CD4-positive, alpha-beta T cell treated with Interleukin-17A for 1 hour (primary cell): ENCODE measurements around the gene ITSN2.
"Not testable (repeated sequence)": the region's sequence is repeated elsewhere in the genome, so short reads cannot be mapped to it uniquely, and the experiment has no call there.

Experiments used
- DNase-seq: peaks from one replicate; pipeline ENCODE4 v3.0.0-alpha.2; 2020

ITSN2 gene

DNA sequence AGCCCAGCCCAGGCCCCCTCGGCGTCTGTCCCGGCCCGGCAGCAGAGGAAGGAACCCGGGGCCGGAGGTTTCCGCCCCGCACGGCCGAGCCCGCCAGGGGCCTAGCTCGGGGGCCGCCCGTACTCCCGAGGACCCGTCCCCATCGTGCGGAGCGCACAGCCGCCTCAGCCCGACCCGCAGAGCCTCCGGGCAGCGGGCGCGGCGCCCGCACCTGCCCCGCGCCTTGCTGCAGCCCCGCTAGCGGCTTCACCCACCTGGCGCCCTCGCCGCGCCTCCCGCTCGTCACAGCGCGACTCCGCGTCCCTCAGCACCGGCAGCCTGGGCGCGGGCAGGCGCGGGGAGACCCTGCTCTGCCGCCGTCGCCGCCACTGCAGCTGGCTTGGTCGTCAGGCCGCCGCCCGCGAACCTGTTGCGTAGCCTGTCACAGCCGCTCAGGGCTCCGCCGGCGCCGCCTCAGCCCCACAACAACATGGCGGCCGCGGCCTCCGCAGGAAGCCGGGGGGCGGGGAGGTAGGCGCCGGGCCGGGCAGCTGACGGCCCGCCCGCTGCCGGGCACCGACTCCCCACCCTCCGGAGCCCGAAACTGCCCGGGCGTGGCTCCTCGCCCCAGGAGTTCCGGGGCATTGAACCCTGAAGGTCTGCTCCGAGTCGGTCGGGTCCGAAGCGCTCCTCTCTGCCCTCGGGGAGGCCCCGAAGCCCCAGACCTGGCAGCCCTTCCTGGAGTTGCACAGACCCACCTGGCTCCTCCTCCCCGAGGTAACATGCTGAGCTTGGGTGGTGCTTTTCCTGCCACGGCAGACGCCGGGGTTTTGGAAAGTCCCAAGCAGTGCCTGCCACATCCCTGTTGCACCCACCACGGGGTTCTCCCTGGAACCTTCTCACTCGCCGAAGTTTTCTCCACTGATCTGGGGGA lies at the start of gene ITSN2:
Gene ITSN2, minus strand, starts transcription at position 487 of the 913 bp plus-strand sequence. CDS start 32,454 bp downstream, outside the sequence.
- DNase-seq = peak; percentile 88

DNA sequence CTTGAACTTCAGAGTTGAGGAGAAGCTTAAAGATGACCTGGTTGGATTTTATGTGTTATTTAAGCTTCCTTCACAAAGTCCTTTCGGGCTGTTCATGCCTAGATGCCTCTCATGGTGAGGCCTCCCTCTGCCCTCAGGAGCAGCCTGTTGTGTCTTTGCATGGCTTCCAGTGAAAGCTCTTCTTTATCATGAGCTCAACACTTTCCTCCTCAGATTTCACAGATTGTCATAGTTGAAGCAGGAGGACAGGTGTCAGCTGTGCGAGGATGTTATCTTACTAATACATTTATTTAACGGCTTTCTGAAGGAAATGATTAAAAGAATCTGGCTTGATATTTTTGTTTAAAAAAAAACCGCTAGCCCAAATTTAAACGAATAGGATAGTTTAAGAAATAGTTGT lies 48.8 kb upstream of the ITSN2 start:
- DNase-seq = no peak

DNA sequence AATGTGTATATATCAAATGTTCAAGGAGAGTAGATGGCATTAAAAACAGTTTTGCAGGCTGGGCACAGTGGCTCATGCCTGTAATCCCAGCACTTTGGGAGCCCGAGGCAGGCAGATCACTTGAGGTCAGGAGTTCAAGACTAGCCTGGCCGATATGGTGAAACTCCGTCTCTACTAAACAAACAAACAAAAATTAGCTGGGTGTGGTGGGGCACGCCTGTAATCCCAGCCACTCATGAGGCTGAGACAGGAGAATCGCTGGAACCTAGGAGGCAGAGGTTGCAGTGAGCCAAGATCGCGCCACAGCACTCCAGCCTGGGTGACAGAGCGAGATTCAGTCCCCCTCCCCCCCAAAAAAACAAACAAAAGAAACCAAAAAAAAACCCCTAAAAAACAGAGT lies 48.4 kb upstream of the ITSN2 start:
- DNase-seq = not testable (repeated sequence)

DNA sequence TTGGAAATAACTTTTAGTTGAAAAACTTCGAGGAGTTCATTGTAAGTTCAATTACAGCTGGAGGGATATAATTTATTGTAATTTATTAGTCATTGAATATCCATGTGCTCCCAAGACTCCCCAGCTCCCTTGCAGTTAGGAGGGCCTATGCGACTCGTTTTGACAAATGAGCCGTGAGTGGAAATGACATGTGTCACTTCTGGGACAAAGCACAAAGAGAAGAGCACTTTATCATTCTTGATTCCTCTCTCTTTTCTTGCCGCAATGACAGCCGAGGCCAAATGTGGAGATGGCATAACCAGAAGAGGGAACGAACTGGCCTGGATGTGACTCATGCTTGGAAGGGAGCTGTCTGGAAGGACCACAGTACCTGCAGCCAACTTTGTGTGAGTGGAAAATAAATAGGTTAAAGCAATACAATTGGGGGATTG lies 44.2 kb upstream of the ITSN2 start:
- DNase-seq = no peak

DNA sequence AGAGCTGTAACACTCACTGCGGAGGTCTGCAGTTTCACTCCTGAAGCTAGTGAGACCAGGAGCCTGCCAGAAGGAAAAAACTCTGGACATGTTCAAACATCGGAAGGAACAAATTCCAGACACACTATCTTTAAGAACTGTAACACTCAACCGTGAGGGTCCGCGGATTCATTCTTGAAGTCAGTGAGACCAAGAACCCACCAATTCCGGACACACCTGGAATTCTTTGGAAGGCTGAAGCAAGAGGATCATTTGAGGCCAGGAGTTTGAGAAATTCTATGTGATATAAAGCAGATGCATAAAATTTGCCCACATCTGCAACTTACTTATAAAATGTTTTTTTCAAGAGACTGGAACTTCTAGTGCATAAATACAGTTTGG lies 43.5 kb upstream of the ITSN2 start:
- no peak for DNase-seq

DNA sequence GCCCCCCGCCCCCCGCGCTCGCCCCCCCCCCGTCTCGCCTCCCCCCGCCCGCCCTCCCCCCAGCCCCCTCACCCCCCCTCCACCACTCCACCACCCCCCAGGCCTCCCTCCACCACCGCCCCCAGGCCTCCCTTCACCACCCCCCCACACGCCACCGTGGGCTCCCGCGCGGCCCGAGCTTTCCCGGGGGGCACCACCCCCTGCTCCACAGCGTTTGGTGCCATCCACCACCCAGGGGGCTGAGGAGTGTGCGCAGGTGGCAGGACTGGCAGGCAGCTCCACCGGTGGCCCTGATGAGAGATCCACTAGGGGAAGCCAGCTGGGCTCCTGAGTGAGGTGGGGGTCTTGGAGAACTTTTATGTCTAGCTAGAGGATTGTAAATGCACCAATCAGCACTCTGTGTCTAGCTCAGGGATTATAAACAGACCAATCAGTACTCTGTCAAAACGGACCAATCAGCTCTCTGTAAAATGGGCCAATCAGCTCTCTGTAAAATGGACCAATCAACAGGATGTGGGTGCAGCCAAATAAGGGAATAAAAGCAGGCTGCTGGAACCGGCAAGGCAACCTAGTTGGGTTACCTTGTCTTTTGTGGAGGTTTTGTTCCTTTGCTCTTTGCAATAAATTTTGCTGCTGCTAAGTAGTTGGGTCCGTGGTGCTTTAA lies 43.0 kb upstream of the ITSN2 start:
- DNase-seq = peak; percentile 15

DNA sequence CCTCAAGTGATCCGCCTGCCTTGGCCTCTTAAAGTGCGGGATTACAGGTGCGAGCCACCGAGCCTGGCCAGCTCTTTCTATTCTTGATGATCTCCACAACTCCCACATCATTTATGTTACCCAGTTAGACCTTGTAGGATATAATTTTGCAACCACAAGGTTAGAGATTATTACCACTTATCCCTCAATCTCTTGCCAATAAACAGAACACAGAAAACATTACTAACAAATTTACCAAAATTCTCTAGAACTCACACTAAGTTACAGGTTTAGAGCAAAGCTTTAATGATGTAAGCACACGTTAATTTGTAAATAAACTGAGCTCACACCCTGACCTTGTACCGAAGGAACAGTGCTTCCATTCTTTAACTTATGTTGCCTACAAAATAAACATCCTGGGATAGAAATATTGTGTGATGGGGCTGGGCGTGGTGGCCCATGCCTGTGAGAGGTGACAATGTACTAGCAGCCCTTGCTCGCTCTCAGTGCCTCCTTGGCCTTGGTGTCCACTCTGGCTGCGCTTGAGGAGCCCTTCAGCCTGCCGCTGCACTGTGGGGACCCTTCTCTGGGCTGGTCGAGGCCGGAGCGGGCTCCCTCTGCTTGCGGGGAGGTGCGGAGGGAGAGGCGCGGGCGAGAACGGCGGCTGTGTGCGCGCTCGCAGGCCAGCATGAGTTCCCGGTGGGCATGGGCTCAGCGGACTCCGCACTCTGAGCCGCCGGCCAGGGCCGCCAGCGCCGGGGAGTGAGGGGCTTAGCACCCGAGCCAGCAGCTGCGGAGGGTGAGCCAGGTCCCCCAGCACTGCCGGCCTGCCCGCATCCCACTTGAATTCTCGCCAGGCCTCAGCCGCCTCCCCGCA lies 42.1 kb upstream of the ITSN2 start:
- no peak for DNase-seq

DNA sequence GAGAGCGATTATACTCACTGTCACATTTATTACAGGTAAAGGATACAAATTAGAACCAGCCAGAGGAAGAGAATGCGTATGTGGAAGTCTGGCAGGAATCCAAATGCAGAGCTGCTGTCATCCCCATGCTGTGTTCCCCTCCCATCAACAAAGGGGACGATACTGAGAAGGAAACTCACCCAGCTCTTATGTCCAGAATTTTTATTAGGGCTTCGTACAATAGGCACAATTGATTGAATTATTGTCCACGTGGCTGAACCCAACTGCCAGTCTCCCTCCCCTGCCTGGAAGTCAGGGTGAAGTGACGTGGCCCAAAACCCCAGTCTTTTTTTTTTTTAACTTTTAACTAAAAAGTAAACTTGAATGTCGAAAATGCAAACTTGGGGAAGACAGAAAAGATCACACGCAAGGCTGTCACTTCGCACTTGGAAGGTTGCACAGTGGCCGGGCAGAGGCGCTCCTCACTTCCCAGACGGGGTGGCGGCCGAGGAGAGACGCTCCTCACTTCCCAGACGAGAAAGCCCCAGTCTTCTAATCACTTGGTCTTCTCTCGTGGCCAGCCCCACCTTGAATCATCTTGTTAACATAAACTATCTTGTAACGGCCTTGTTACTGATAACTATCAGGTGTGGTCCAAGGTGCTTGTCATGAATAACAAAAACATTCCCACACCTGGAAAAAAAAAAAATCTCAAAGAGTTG lies 40.0 kb upstream of the ITSN2 start:
- no peak for DNase-seq

DNA sequence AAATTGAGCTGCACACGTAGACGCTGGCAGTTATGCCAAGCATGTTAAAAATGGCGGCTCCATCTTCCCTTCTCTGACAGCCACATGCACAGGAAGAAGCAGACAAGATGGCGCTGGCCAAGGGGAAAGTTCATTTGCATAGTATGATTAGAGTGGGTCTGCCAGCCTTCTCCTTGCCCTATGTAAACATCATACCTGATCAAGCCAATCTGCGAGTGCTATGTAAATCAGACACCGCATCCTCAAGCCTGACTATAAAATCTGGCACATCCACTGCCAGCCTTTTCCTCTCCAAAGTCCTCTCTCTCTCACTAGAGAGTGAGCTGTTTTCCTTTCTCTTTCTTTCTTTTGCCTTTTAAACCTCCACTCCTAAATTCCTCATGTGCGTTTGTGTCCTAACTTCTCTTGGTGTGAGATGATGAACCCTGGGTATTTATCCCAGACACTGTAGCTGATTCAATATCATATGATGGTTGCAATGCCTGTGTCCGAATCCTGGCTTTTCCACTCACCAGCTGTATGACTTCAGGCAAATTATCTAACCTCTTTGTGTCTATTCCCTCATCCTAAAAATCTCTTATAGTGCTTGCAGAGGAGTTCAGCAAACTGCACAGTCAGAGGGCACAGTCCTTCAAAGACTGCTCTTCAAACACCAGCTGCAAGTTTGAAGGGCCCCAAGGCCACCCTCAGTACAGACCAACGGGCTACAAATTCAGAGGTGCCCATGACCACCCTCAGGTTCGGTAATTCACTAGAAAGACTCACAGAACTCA lies 39.3 kb upstream of the ITSN2 start:
- no peak for DNase-seq

DNA sequence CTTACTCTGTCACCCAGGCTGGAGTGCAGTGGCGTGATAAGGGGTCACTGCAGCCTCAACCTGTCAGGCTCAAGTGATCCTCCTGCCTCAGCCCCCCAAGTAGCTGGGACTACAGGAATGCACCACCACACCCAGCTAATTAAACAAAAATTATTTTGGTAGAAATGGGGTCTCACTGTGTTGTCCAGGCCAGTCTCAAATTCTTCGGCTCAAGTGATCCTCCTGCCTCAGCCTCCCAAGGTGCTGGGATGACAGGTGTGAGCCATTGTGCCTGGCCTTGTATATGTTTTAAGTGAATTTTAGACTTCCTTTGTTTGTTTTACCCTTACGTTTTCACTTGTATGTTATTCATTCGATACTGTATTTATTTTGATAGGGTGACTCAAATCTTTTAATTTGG lies 34.7 kb upstream of the ITSN2 start:
- no peak for DNase-seq

DNA sequence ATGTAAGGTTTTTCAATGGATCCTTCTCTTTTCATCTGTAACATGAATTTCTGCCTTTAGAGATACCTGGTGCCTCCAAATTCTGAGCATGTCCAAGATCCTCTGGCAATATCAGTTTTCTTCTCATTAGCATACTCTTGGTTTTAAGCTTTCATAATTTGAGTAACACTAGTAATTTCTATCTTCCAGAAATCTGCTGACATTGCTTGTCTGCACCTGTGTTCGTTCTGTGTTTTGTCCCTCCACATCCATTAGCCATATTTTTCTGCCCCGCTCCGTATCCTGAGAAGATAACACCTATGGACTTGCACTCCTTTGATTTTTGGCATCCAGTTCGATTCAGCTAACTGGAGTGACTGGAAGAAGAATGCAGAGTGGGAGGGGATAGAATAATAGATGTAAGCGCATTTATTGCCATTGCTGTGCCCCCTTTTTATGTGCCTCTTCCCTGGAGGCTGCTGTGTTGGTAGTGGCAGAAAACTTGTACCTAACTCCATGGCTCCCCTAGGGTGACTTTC lies 32.3 kb upstream of the ITSN2 start:
- DNase-seq = no peak

DNA sequence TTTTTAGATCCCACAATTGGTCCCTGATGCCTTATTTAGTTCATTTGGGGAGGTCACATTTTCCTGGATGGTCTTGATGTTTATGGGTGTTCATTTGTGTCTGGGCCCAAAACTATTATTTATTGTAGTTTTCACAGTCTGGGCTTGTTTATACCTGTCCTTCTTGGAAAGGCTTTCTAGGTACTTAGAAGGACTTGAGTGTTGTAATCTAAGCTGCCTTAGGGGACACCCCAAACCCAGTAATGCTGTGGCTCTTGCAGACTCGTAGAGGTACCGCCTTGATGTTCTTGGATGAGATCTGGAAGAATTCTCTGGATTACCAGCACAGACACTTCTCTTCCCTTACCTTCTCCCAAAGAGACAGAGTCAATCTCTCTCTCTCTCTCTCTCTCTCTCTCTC lies 25.0 kb upstream of the ITSN2 start:
- DNase-seq = no peak

DNA sequence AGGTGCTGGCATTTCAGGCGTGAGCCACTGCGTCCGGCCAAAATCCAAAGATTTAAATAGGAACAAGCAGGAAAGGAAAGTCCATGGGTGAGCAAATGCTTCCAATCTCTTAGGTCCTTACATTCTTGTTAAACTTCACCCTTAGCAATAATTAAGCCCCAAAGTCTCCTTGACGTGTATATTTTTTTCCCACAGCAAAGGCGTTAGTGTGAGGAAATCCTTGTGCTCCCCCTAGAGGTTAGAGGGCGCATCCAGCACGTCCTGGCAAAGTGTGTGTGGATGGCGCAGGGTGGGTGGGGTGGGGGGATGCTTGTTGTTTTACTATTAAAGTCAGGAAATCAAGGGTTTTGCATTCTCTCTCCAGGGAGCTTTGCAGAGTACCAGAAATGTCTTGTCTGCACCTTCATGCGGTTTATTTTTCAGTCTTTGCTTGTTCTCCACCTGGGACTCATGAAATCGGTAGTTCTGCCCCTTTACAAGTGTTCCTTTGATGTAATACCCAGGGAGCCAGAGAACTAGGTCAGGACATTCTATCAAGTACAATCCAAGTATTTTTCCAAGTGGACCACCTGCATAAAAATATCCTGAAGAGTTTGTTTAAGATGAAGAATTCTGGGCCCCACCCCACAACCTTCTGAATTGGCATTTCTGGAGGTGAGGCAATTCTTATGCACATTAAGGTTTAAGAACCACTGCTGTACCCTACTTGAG lies 22.2 kb upstream of the ITSN2 start:
- peak; percentile 75 for DNase-seq

DNA sequence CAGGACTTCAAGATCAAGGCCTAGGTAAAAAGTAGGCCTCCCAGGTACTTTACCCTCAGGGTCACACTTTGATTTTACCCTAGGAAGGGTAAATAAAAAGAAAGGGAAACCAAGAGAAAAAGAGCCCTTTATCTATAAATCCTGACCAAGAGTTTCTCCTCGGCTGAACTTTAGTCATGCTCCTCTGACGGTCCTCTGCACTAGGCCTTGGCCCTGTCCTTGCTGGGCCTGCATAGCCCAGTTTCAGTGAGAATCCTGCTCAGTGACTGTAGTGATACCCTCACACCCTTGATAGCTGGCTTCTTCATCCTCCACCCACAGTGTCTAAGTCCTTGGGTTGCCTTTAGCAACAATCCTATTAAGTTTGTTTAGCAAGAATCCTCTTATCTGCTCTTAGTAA lies 20.5 kb upstream of the ITSN2 start:
- DNase-seq = no peak

DNA sequence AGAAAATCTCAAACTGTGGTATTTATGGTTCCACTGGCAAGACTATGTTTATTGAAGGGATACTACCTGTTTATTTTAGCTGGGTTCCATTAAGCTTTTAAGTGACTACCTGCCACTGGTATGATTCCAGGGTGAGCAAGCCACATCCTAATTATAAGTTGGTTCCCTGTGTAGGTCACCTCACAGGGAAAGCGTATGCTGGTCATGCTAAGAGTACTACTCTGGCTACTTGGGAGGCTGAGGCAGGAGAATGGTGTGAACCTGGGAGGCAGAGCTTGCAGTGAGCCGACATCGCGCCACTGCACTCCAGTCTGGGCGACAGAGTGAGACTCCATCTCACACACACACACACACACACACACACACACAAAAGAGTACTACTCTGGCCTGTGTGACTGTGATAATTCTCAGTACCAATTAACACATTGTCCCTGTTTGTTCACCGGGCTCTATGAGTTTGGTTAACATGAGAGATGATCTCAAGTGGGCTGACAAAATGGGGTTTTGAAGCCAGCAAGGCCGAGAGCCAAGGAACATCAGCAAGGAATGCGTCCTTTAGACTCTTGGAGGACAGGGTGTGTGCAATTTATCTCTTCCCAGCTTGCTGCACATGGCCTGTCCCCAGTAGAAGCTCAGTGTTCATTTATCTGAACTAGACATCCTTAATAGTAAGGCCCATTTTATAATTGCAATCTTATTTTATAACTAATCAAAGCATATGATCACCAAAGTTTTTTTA lies 15.2 kb upstream of the ITSN2 start:
- DNase-seq = no peak

DNA sequence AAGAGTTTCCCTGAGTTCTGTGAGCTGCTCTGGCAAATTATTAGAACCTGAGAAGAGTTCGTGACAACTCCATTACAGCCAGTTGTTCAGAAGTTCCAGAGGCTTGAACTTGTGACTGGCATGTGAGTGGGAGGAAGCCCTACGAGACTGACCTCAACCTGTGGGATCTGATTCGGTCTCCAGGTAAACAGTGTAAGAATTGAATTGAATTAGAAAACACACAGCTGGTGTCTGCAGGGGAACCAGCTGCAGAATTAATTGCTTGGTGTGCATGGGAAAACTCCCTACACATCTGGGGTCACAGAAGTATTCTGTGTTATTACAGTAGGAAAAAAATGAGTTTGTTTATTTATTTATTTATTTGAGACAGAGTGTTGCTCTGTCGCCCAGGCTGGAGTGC lies 14.0 kb upstream of the ITSN2 start:
- no peak for DNase-seq

DNA sequence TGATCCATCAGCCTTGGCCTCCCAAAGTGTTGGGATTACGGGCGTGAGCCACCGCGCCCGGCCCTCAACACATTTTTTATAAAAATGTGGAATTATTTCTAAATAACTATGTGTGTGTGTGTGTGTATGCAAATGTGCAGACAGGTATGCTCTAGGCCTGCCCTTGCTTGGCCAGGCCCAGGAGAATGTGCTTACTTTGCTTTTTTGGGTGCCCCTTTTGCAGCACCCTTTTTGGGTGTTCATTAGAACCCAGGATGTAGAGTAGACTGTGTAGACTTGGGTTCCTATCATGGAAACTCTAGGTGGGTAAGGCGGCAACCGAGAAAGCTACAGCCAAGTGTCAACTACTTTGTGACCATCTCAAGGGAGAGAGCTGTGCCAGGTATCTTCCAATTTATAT lies 11.7 kb upstream of the ITSN2 start:
- DNase-seq = no peak

DNA sequence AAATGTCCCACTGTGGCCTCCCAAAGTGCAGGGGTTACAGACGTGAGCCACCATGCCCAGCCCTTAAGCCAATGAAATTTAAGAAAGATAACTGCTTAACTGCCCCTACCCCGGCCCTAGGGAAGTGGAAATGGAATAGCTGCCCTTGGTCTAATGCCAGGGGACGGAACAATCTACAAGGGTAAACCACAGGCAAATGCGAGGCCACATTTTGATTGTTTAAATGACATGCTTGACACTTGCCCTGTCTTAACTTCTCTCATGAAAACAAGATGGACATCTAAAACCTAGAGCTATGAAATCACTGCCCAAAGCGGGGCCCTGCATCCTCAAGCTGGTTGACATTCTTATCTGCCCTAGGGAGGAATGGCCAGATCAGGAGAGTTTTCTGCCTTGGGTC lies 5.5 kb upstream of the ITSN2 start:
- no peak for DNase-seq

DNA sequence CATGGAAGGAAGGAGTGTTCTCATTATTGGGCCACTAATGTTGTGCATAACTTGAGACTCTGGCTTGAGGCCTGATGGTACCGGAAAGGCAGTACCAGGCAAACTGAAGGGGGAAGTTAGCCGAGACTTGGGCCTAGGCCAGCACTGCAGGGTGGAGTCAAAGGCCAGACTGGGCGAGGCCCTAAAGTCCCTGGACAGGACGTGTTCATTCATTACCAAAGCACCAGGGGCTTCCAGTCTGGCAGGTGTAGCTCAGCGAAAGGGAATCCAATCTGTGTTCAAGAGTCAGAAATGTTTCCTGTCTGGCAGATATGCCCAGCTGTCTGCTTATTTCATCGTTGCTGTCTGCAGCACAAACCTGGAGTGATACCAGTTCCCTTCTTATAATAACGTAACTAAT lies 4.7 kb upstream of the ITSN2 start:
- DNase-seq = no peak

DNA sequence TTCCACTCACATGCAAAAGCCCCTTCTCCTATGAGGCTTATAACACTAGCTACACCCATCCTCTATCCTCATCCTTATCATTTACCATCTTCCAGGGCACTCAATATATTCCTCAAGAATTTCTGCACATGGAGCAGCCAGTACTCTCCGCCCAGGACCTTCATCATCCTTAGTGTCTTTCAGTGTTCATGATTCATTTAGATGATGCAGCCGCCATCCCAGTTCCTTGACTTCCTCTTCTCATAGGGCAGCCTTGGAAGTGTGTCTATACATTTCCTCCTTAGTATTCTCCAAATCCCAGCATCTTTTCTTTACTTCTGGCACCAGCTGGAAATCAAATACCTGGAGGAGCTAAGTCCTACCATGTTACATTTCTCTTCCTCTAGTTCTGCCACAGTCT lies 3.0 kb upstream of the ITSN2 start:
- DNase-seq = no peak
